Measurements from ENCODE around the gene TOMM40L.

TOMM40L gene

DNA sequence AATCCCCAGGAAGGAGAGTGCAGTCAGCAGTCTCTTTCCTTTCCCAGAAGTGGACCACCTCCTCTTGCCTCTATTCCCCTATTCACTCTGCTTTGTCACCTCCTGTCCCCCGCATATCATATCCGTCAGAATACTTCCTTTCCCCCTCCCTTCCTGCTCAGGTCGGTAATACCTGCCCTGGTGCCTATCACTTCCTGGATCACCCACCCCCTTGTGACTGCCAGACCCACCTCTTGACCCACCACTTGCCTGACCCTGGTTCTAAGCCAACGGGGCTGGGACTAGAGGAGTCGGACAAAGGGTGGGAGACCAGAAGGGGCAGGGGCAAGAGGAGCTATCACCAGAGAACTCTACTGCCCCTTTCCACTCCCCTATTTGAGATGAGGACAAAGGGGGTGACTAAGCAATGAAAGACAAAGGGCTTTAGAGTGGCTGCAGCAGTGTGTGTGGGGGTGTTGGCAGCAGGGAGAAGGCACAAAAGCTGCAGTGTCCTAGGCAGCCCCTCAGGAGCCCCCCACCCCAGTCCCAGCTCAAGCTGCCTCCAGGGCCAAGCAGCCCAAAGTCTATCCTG lies 25.4 kb upstream of the TOMM40L start:
- TF ChIP-seq MYC (IDR thresholded peaks at IDR 0.05; ENCODE audit: low read depth, low read length) (no peak), POLR2A (IDR thresholded peaks at IDR 0.05; ENCODE audit: extremely low read depth, insufficient read length) (no peak), CTCF (IDR thresholded peaks at IDR 0.05; ENCODE audit: low read depth, low read length) (no peak), MAX (IDR thresholded peaks at IDR 0.05; ENCODE audit: low read depth, low read length) (no peak)
- no peak overlapping the region for H3K4me3 ChIP-seq (ENCODE audit: low read depth, low read length)
- DNase-seq (ENCODE audit: low read depth) = peak; percentile 34

DNA sequence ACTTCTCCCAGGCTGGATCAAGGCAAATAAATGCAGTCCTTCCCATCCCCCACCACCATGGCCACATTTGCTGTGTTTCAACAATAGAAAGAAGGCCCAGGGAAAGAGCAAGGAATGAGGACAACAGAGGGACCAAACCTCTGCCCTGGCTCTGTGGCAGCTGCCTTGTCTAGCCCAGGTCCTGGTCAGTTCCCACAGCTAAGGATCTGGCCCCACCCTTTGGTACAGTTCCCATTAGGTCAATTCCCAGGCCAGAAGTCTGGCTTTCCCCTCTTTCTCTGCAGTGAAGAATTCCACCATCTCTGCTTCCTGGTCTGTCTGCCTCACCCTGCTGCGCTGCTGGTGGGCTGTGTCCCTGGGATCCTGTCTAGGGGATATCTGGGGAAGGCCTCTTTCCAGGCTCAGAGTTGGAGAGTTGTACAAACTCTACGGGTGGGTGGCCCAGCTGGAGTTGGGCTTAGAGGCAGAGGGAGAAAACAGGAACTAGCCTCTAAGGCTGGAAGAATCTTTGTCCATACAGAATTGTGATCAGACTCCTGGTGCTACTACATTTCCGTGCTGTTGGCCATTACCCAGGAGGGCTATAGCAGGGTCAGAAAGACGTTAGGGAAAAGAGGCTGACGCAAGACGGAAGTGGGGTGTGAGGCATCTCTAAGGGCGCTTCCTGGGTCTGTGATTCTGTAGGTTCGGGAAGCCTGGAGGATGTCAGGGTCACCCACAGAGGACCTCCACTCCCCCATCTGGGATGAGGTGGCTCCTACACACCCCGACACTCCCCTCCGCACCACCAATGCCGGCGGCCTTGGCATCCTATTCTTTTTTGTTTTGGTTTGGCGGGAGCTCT lies 24.6 kb upstream of the TOMM40L start:
- DNase-seq (ENCODE audit: low read depth) = peak; percentile 83
- no peak for TF ChIP-seq CTCF (IDR thresholded peaks at IDR 0.05; ENCODE audit: low read depth, low read length)
- peak; percentile 10; the same call in 1 of the 2 replicates for TF ChIP-seq MYC (IDR thresholded peaks at IDR 0.05; ENCODE audit: low read depth, low read length)
- TF ChIP-seq POLR2A (IDR thresholded peaks at IDR 0.05; ENCODE audit: extremely low read depth, insufficient read length) = peak; percentile 19
- no peak for TF ChIP-seq MAX (IDR thresholded peaks at IDR 0.05; ENCODE audit: low read depth, low read length)
- H3K4me3 ChIP-seq (ENCODE audit: low read depth, low read length) = peak overlapping the region; percentile 86

- TF ChIP-seq POLR2A (IDR thresholded peaks at IDR 0.05; ENCODE audit: extremely low read depth, insufficient read length) = peak; percentile 77
- peak; percentile 54 for TF ChIP-seq MYC (IDR thresholded peaks at IDR 0.05; ENCODE audit: low read depth, low read length)
- TF ChIP-seq CTCF (IDR thresholded peaks at IDR 0.05; ENCODE audit: low read depth, low read length) = peak; percentile 34
- peak; percentile 63; the same call in 1 of the 2 replicates for TF ChIP-seq MAX (IDR thresholded peaks at IDR 0.05; ENCODE audit: low read depth, low read length)
Measured at GRCh38 chr1:161201836-161202712, 23.8 kb upstream of the TOMM40L start, which contains the start of gene NDUFS2. Gene NDUFS2 (plus strand): TSS chr1:161202367. CDS start chr1:161202386, 19 bp downstream.

DNA sequence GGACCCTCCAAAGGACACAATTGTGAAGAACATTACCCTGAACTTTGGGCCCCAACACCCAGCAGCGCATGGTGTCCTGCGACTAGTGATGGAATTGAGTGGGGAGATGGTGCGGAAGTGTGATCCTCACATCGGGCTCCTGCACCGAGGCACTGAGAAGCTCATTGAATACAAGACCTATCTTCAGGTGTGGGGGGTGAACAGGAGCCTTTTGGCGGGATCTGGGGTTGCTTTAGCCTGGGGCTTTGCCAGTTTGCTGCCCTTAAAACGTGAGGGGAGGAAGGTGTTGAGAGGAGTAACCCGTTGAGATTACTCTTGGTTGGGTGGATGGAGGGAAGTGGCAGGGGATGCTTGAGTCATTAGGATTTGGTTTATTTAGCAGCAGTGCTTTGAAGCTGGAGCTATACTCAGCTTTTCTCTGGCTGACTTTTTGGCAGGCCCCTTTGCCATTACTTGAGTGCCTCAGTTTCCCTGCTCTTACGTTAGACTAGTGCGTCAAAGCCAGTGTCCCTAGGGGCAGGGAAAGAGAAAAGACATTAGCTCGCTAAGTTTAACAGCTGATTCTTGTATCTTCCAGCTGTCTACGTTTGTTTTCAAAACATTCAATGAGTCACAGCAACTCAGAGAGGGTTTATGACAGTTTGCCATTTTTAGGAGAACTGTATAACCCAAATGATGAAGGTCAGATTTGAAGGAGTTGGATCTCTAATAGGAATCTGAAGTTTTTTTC lies 19.3 kb upstream of the TOMM40L start:
- TF ChIP-seq MYC (IDR thresholded peaks at IDR 0.05; ENCODE audit: low read depth, low read length) (no peak), CTCF (IDR thresholded peaks at IDR 0.05; ENCODE audit: low read depth, low read length) (no peak), MAX (IDR thresholded peaks at IDR 0.05; ENCODE audit: low read depth, low read length) (no peak), POLR2A (IDR thresholded peaks at IDR 0.05; ENCODE audit: extremely low read depth, insufficient read length) (no peak)
- no peak for DNase-seq (ENCODE audit: low read depth)

More at GRCh38 chr1:161201836-161202712, 23.8 kb upstream of the TOMM40L start, which contains the start of gene NDUFS2:
- peak; percentile 99 for DNase-seq (ENCODE audit: low read depth)
- H3K4me3 ChIP-seq (ENCODE audit: low read depth, low read length) = peak within 1 kb of the TSS; percentile 86

GRCh38 chr1:161207173-161207572 lies 18.7 kb upstream of the TOMM40L start:
- TF ChIP-seq POLR2A (IDR thresholded peaks at IDR 0.05; ENCODE audit: extremely low read depth, insufficient read length) (no peak), MAX (IDR thresholded peaks at IDR 0.05; ENCODE audit: low read depth, low read length) (no peak), MYC (IDR thresholded peaks at IDR 0.05; ENCODE audit: low read depth, low read length) (no peak), CTCF (IDR thresholded peaks at IDR 0.05; ENCODE audit: low read depth, low read length) (no peak)
- H3K4me3 ChIP-seq (ENCODE audit: low read depth, low read length) = no peak overlapping the region
- DNase-seq (ENCODE audit: low read depth) = no peak

More for the DNA sequence above, 19.3 kb upstream of the TOMM40L start:
- H3K4me3 ChIP-seq (ENCODE audit: low read depth, low read length) = no peak overlapping the region
